Esophagus squamous epithelium (tissue), 5 donors: ENCODE data around the gene SLC6A2. TPM values are rescaled to one million over a fixed set of nuclear protein-coding genes. Genes with fewer than 3 reads are reported as not detected.

Experiments
- DNase-seq: peaks from one replicate; lab custom pipeline; 2025; lab: John Stamatoyannopoulos, UW
- H3K27ac ChIP-seq, 4 donors: fragments of 200-600 bp; sonication (generic); one replicate each; pipeline ENCODE4 v1.5.1; 2016 to 2019; ENCODE audit warnings: mild to moderate bottlenecking in 1 of 4
- H3K27me3 ChIP-seq, 4 donors: fragments of 200-600 bp; sonication (generic); 1 replicate in 3 of 4; 2 replicates in 1 of 4; pipeline versions ENCODE4 v1.5.1 to v1.6.0; 2017 to 2021; ENCODE audit warnings: antibody characterized with exemption in 1 of 4
- H3K36me3 ChIP-seq, 3 donors: fragments of 200-600 bp; sonication (generic); one replicate each; pipeline ENCODE4 v1.5.1; 2016 to 2019
- H3K4me1 ChIP-seq, 3 donors: fragments of 200-600 bp; sonication (generic); one replicate each; pipeline ENCODE4 v1.5.1; 2017 to 2019
- H3K4me3 ChIP-seq, 4 donors: fragments of 200-600 bp; sonication (generic); 1 replicate in 3 of 4; 2 replicates in 1 of 4; pipeline ENCODE4 v1.5.1; 2016 to 2019; ENCODE audit warnings: mild to moderate bottlenecking in 2 of 4, moderate library complexity in 1 of 4
- H3K9me3 ChIP-seq, 3 donors: fragments of 200-600 bp; sonication (generic); one replicate each; pipeline ENCODE4 v1.5.1; 2016 to 2019
- CTCF ChIP-seq, 6 experiments: fragments of 450-650 bp in 4 of 6; fragments of 200-600 bp in 2 of 6; sonication (generic) in 2 of 6; IDR thresholded peaks; one replicate each; pipeline ENCODE4 v1.5.1; 2016 to 2019; ENCODE audit warnings: antibody characterized with exemption in 6 of 6, mild to moderate bottlenecking in 4 of 6, moderate library complexity in 4 of 6
- POLR2A ChIP-seq, 4 donors: fragments of 450-650 bp; IDR thresholded peaks; one replicate each; pipeline ENCODE4 v1.6.1; 2017; ENCODE audit warnings: antibody characterized with exemption in 4 of 4, mild to moderate bottlenecking in 4 of 4, moderate library complexity in 3 of 4
- WGBS, 2 donors: methylation state at CpG; one replicate each; pipeline ENCODE4 v1.1.5; 2018; 5-methylcytosine and 5-hydroxymethylcytosine counted together
- intact Hi-C: fragments of 100-400 bp; cut with DNase I; formaldehyde crosslinking; loops from one replicate; pipeline ENCODE4 v1.15.0; 2022
- total RNA-seq, 4 donors: library from RNA; depleted of rRNA; stranded (reverse); fragments of >200 nt; gene quantifications; one replicate each; pipeline ENCODE4 v1.1.0, GENCODE V29; 2016
- donor health status: DM: yes; HTN: yes; CAD: no.

SLC6A2 gene
- total RNA-seq, 4 donors from 2014 or later, result 0.18 to 0.76 TPM; not detected in 2

GRCh38 chr16:55671206-55671973, 15.6 kb downstream of the SLC6A2 start:
- Histone ChIP-seq H3K36me3 (no peaks in the 10 kb centered on the region), H3K27ac (no peak overlapping the region), H3K4me1 (peaks cover 0 to 16% (median 12%) of the 10 kb centered on the region in 3 donors), H3K4me3 (no peak overlapping the region), H3K9me3 (no peaks in the 10 kb centered on the region), H3K27me3 (peaks cover 0 to 8% (median 0%) of the 10 kb centered on the region in 4 donors)
- TF ChIP-seq CTCF (IDR thresholded peaks at IDR 0.05), result no peak
- TF ChIP-seq POLR2A (IDR thresholded peaks at IDR 0.05), result no peak
- no peak for DNase-seq
- intact Hi-C loops, result no loop called here
- 87% methylated on average over 10 to 21 of the region's 26 CpGs for WGBS, 2 donors

- intact Hi-C loops, result no loop called here
- H3K4me3 ChIP-seq, result no peak overlapping the region
- H3K4me1 ChIP-seq, result peaks cover 0 to 16% (median 12%) of the 10 kb centered on the region in 3 donors
- no peaks in the 10 kb centered on the region for H3K9me3 ChIP-seq
- TF ChIP-seq CTCF (IDR thresholded peaks at IDR 0.05), result no peak
- no peak for TF ChIP-seq POLR2A (IDR thresholded peaks at IDR 0.05)
- H3K27ac ChIP-seq, result no peak overlapping the region
- WGBS, 2 donors, result 80 to 84% methylated on average over 9 to 10 of the region's 10 CpGs
- H3K27me3 ChIP-seq, result peaks cover 0 to 6% (median 0%) of the 10 kb centered on the region in 4 donors
- no peaks in the 10 kb centered on the region for H3K36me3 ChIP-seq
- DNase-seq, result no peak
These were observed 16.1 kb downstream of the SLC6A2 start for GRCh38 chr16:55671974-55672280.

- H3K9me3 ChIP-seq, result no peaks in the 10 kb centered on the region
- H3K27me3 ChIP-seq, result peaks cover 0 to 6% (median 0%) of the 10 kb centered on the region in 4 donors
- H3K36me3 ChIP-seq, result no peaks in the 10 kb centered on the region
- H3K4me3 ChIP-seq, result no peak overlapping the region
- WGBS, 2 donors, result 60 to 66% methylated on average over 6 of the region's 6 CpGs
- TF ChIP-seq POLR2A (IDR thresholded peaks at IDR 0.05) (no peak), CTCF (IDR thresholded peaks at IDR 0.05) (no peak)
- DNase-seq, result no peak
- intact Hi-C loops, result no loop called here
- H3K4me1 ChIP-seq, result peaks cover 0 to 16% (median 12%) of the 10 kb centered on the region in 3 donors
- no peak overlapping the region for H3K27ac ChIP-seq
These were observed 16.7 kb downstream of the SLC6A2 start for GRCh38 chr16:55672471-55672870.

- Histone ChIP-seq H3K27me3 (no peaks in the 10 kb centered on the region), H3K9me3 (no peaks in the 10 kb centered on the region), H3K27ac (no peak overlapping the region), H3K4me3 (no peak overlapping the region), H3K36me3 (no peaks in the 10 kb centered on the region), H3K4me1 (no peaks in the 10 kb centered on the region)
- 76 to 86% methylated on average over 7 of the region's 7 CpGs for WGBS, 2 donors
- intact Hi-C loops, result no loop called here
- TF ChIP-seq POLR2A (IDR thresholded peaks at IDR 0.05) (no peak), CTCF (IDR thresholded peaks at IDR 0.05) (no peak)
- no peak for DNase-seq
These were observed 22.5 kb downstream of the SLC6A2 start for GRCh38 chr16:55678161-55678821.

- no peak for TF ChIP-seq POLR2A (IDR thresholded peaks at IDR 0.05)
- no peak for TF ChIP-seq CTCF (IDR thresholded peaks at IDR 0.05)
- Histone ChIP-seq H3K27me3 (peaks cover 0 to 4% (median 0%) of the 10 kb centered on the region in 4 donors), H3K36me3 (no peaks in the 10 kb centered on the region), H3K9me3 (peaks cover 0 to 8% (median 4%) of the 10 kb centered on the region in 3 donors), H3K4me3 (no peak overlapping the region), H3K27ac (no peak overlapping the region), H3K4me1 (no peaks in the 10 kb centered on the region)
- intact Hi-C loops, result no loop called here
- 84 to 94% methylated on average over 7 of the region's 7 CpGs for WGBS, 2 donors
- no peak for DNase-seq
These were observed 26.3 kb downstream of the SLC6A2 start for GRCh38 chr16:55682086-55682485.
